Loucy (cell line): ENCODE results near the gene ALK.

ENCODE experiments used
- EZH2phosphoT487 ChIP-seq: fragments of 200-600 bp; IDR thresholded peaks from 2 replicates; pipeline ENCODE4 v1.6.1; 2018; ENCODE audit warnings: antibody characterized with exemption, mild to moderate bottlenecking, moderate library complexity, borderline replicate concordance
- TF ChIP-seq, protein P1 (sequence below): fragments of 200-600 bp; sonication (generic); conservative IDR thresholded peaks from 2 replicates; pipeline ENCODE4 v1.5.1; 2014; ENCODE audit warnings: mild to moderate bottlenecking, antibody characterized with exemption, low read length

DNA sequence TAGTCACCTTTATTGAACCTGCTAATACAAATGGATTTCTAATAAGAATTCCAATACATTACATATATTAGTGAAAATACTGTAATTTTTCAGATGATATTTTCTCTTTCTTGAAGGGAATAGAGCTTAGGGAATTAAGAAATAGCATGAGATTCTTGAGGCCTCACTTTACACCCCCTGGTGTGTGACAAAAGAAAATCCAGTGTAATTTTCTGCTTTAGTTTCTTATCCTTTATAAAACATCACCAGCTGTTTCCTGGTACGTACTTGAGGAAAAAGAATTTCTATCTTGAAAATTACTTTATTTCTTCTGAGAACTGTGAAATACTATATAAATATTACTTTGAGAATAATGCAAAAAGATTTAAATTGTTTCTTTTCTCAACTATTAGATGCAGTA is 734.6 kb downstream of the ALK start:
- TF ChIP-seq EZH2phosphoT487: no peak
- TF ChIP-seq, protein P1, sequence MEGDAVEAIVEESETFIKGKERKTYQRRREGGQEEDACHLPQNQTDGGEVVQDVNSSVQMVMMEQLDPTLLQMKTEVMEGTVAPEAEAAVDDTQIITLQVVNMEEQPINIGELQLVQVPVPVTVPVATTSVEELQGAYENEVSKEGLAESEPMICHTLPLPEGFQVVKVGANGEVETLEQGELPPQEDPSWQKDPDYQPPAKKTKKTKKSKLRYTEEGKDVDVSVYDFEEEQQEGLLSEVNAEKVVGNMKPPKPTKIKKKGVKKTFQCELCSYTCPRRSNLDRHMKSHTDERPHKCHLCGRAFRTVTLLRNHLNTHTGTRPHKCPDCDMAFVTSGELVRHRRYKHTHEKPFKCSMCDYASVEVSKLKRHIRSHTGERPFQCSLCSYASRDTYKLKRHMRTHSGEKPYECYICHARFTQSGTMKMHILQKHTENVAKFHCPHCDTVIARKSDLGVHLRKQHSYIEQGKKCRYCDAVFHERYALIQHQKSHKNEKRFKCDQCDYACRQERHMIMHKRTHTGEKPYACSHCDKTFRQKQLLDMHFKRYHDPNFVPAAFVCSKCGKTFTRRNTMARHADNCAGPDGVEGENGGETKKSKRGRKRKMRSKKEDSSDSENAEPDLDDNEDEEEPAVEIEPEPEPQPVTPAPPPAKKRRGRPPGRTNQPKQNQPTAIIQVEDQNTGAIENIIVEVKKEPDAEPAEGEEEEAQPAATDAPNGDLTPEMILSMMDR: no peak
